WTC11 (cell line): ENCODE measurements around the gene SDR42E2. TPM values are rescaled to one million over a fixed set of nuclear protein-coding genes. Genes with fewer than 3 reads are reported as not detected.
A peak's percentile ranks its signal among the peaks of the same experiment; 100 is the strongest.

Source experiments
- ATAC-seq: fragments of 200-7000 bp; cut with Tn5 transposase; 2 replicates; pipeline ENCODE4 v1.10.0; 2021; ENCODE audit warnings: mild to moderate bottlenecking, moderate library complexity
- CTCF ChIA-PET: fragments of 300-600 bp; sonication (Branson Sonifier 250); formaldehyde crosslinking; loops from one replicate; lab custom pipeline; 2021; ENCODE audit warnings: antibody characterized with exemption; lab: Charles Lee
- POLR2A ChIA-PET: fragments of 350-600 bp; sonication (Branson Sonifier 250); formaldehyde crosslinking; loops from one replicate; lab custom pipeline; 2021; ENCODE audit warnings: antibody characterized with exemption; lab: Charles Lee
- DNase-seq: peaks from one replicate; pipeline ENCODE4 v3.0.0; 2021; ENCODE audit warnings: low spot score
- H3K27ac Mint-ChIP-seq: 2 replicates; pipeline ENCODE4 v1.8.0; 2021; ENCODE audit warnings: mixed read lengths
- H3K27me3 Mint-ChIP-seq: 2 replicates; pipeline ENCODE4 v1.8.0; 2021; ENCODE audit warnings: low read depth, mild to moderate bottlenecking, moderate library complexity, mixed read lengths
- H3K36me3 Mint-ChIP-seq: 2 replicates; pipeline ENCODE4 v1.8.0; 2021; ENCODE audit warnings: mixed read lengths
- H3K4me1 Mint-ChIP-seq: 2 replicates; pipeline ENCODE4 v1.8.0; 2022; ENCODE audit warnings: mixed read lengths
- H3K4me3 Mint-ChIP-seq: 2 replicates; pipeline ENCODE4 v1.8.0; 2021; ENCODE audit warnings: mild to moderate bottlenecking, moderate library complexity, mixed read lengths
- H3K9me3 Mint-ChIP-seq: 2 replicates; pipeline ENCODE4 v1.8.0; 2021; ENCODE audit warnings: mixed read lengths
- ATF1 ChIP-seq: sonication (generic); formaldehyde crosslinking; IDR thresholded peaks from 2 replicates; pipeline ENCODE4 v1.8.1; 2023; ENCODE audit warnings: mild to moderate bottlenecking, moderate library complexity, missing genetic modification reagents
- CREM ChIP-seq: sonication (generic); formaldehyde crosslinking; IDR thresholded peaks from 2 replicates; pipeline ENCODE4 v1.8.1; 2022; ENCODE audit warnings: mild to moderate bottlenecking, missing genetic modification reagents, moderate library complexity
- CTCF ChIP-seq: fragments of 200-600 bp; IDR thresholded peaks from 2 replicates; pipeline ENCODE4 v1.8.0; 2022; ENCODE audit warnings: antibody characterized with exemption
- E2F5 ChIP-seq: sonication (generic); formaldehyde crosslinking; IDR thresholded peaks from 2 replicates; pipeline ENCODE4 v1.8.1; 2022; ENCODE audit warnings: mild to moderate bottlenecking, moderate library complexity, missing genetic modification reagents
- ETV6 ChIP-seq: sonication (generic); formaldehyde crosslinking; IDR thresholded peaks from 2 replicates; pipeline ENCODE4 v1.8.1; 2022; ENCODE audit warnings: mild to moderate bottlenecking, missing genetic modification reagents
- FOXK1 ChIP-seq: sonication (generic); formaldehyde crosslinking; IDR thresholded peaks from 2 replicates; pipeline ENCODE4 v1.8.0; 2022; ENCODE audit warnings: mild to moderate bottlenecking, moderate library complexity, missing genetic modification reagents
- GABPB1 ChIP-seq: sonication (generic); formaldehyde crosslinking; IDR thresholded peaks from 2 replicates; pipeline ENCODE4 v1.8.1; 2023; ENCODE audit warnings: mild to moderate bottlenecking, missing genetic modification reagents
- GTF2I ChIP-seq: fragments of 250-450 bp; sonication (Bioruptor Pico); conservative IDR thresholded peaks from 2 replicates; pipeline ENCODE4 v1.4.0; 2021; ENCODE audit warnings: mild to moderate bottlenecking
- IRF2 ChIP-seq: sonication (generic); formaldehyde crosslinking; IDR thresholded peaks from 2 replicates; pipeline ENCODE4 v1.8.0; 2022; ENCODE audit warnings: low read depth, missing genetic modification reagents, borderline replicate concordance
- JAZF1 ChIP-seq: fragments of 250-450 bp; sonication (Bioruptor Pico); IDR thresholded peaks from 2 replicates; pipeline ENCODE4 v1.9.0; 2021; ENCODE audit warnings: moderate library complexity, mild to moderate bottlenecking, inconsistent platforms
- KAT7 ChIP-seq: sonication (generic); formaldehyde crosslinking; IDR thresholded peaks from 2 replicates; pipeline ENCODE4 v1.8.1; 2023; ENCODE audit warnings: missing genetic modification reagents, mild to moderate bottlenecking, borderline replicate concordance
- MAX ChIP-seq: sonication (generic); formaldehyde crosslinking; IDR thresholded peaks from 2 replicates; pipeline ENCODE4 v1.8.0; 2022; ENCODE audit warnings: mild to moderate bottlenecking, missing genetic modification reagents
- MXD4 ChIP-seq: fragments of 250-450 bp; sonication (Bioruptor Pico); IDR thresholded peaks from 2 replicates; pipeline ENCODE4 v1.8.0; 2021; ENCODE audit warnings: mild to moderate bottlenecking, moderate library complexity, borderline replicate concordance
- NFYB ChIP-seq: sonication (generic); formaldehyde crosslinking; conservative IDR thresholded peaks from 2 replicates; pipeline ENCODE4 v1.8.0; 2022; ENCODE audit warnings: low read depth, missing genetic modification reagents
- NR2C2 ChIP-seq: sonication (generic); formaldehyde crosslinking; IDR thresholded peaks from 2 replicates; pipeline ENCODE4 v1.8.0; 2022; ENCODE audit warnings: mild to moderate bottlenecking, missing genetic modification reagents
- SMAD3 ChIP-seq: sonication (generic); formaldehyde crosslinking; IDR thresholded peaks from 2 replicates; pipeline ENCODE4 v1.8.0; 2022; ENCODE audit warnings: missing genetic modification reagents, mild to moderate bottlenecking, borderline replicate concordance
- TCF7 ChIP-seq: sonication (generic); formaldehyde crosslinking; IDR thresholded peaks from 2 replicates; pipeline ENCODE4 v1.8.0; 2022; ENCODE audit warnings: mild to moderate bottlenecking, low read depth, missing genetic modification reagents, moderate library complexity
- TEAD1 ChIP-seq: sonication (generic); formaldehyde crosslinking; IDR thresholded peaks from 2 replicates; pipeline ENCODE4 v1.8.0; 2022; ENCODE audit warnings: mild to moderate bottlenecking, missing genetic modification reagents
- TP53 ChIP-seq: sonication (generic); formaldehyde crosslinking; IDR thresholded peaks from 2 replicates; pipeline ENCODE4 v1.8.1; 2023; ENCODE audit warnings: mild to moderate bottlenecking, missing genetic modification reagents
- ZNF121 ChIP-seq: sonication (generic); formaldehyde crosslinking; IDR thresholded peaks from 2 replicates; pipeline ENCODE4 v1.8.0; 2023; ENCODE audit warnings: missing genetic modification reagents
- ZNF138 ChIP-seq: sonication (generic); formaldehyde crosslinking; conservative IDR thresholded peaks from 2 replicates; pipeline ENCODE4 v1.8.1; 2022; ENCODE audit warnings: mild to moderate bottlenecking, moderate library complexity, missing genetic modification reagents
- ZNF263 ChIP-seq: sonication (generic); formaldehyde crosslinking; IDR thresholded peaks from 2 replicates; pipeline ENCODE4 v1.8.1; 2022; ENCODE audit warnings: low read depth, mild to moderate bottlenecking, moderate library complexity, missing genetic modification reagents
- ZNF423 ChIP-seq: fragments of 250-450 bp; sonication (Bioruptor Pico); IDR thresholded peaks from 2 replicates; pipeline ENCODE4 v2.1.2; 2022; ENCODE audit warnings: mild to moderate bottlenecking, moderate library complexity
- ZNF671 ChIP-seq: fragments of 250-450 bp; sonication (Bioruptor Pico); IDR thresholded peaks from 2 replicates; pipeline ENCODE4 v1.8.0; 2021; ENCODE audit warnings: mild to moderate bottlenecking
- ZSCAN18 ChIP-seq: fragments of 250-450 bp; sonication (Bioruptor Pico); IDR thresholded peaks from 2 replicates; pipeline ENCODE4 v2.1.2; 2022; ENCODE audit warnings: mild to moderate bottlenecking, moderate library complexity
- total RNA-seq: library from RNA; stranded (reverse); gene quantifications from 3 replicates; pipeline ENCODE4 v1.2.3, GENCODE V29; 2021
- TF ChIP-seq, protein P1 (sequence below): sonication (generic); formaldehyde crosslinking; IDR thresholded peaks from 2 replicates; pipeline ENCODE4 v1.8.1; 2023; ENCODE audit warnings: mild to moderate bottlenecking, missing genetic modification reagents
- TF ChIP-seq, protein P2 (sequence below): sonication (generic); formaldehyde crosslinking; IDR thresholded peaks from 2 replicates; pipeline ENCODE4 v1.8.1; 2022; ENCODE audit warnings: missing genetic modification reagents, borderline replicate concordance
- TF ChIP-seq, protein P3 (sequence below): sonication (generic); formaldehyde crosslinking; IDR thresholded peaks from 2 replicates; pipeline ENCODE4 v1.8.0; 2022; ENCODE audit warnings: mild to moderate bottlenecking, missing genetic modification reagents
- TF ChIP-seq, protein P4 (sequence below): sonication (generic); formaldehyde crosslinking; IDR thresholded peaks from 2 replicates; pipeline ENCODE4 v1.8.0; 2022; ENCODE audit warnings: mild to moderate bottlenecking, missing genetic modification reagents

The SDR42E2 gene
- total RNA-seq, 1 experiment from 2014 or later = 0.13 TPM

GRCh38 chr16:22190081-22190775 lies 27.9 kb downstream of the SDR42E2 start:
- no peak for DNase-seq
- Mint-ChIP-seq H3K27me3 (peaks cover 18% of the 10 kb centered on the region), H3K9me3 (no peaks in the 10 kb centered on the region), H3K4me3 (peak overlapping the region; percentile 88), H3K4me1 (peaks cover 36% of the 10 kb centered on the region), H3K36me3 (no peaks in the 10 kb centered on the region), H3K27ac (no peak overlapping the region)
- ChIA-PET POLR2A (interaction anchor here (0.6 to 2.2 kb wide), 2 partner anchors 16 to 35 kb away, joined by 4 to 6 read pairs; partner anchors contain the start of gene EEF2K), CTCF (interaction anchor here (0.8 to 4.6 kb wide), 15 partner anchors 9 to 241 kb away, joined by 3 to 53 read pairs (median 14); partner anchors contain the start of genes EEF2K, MOSMO, PDZD9 and VWA3A)
- ATAC-seq = peak; percentile 77
- TF ChIP-seq ZNF671 (CRISPR knock-in tag) (no peak), TEAD1 (CRISPR knock-in tag) (no peak), TP53 (CRISPR knock-in tag) (no peak), ZNF138 (CRISPR knock-in tag) (no peak), JAZF1 (CRISPR knock-in tag) (no peak), ZSCAN18 (no peak), ETV6 (no peak), ZNF263 (CRISPR knock-in tag) (no peak), MXD4 (CRISPR knock-in tag) (no peak), KAT7 (CRISPR knock-in tag) (no peak), GABPB1 (CRISPR knock-in tag) (peak; percentile 31; the same call in 1 of the 2 replicates), SMAD3 (CRISPR knock-in tag) (no peak), E2F5 (CRISPR knock-in tag) (no peak), ZNF121 (CRISPR knock-in tag) (no peak), CREM (CRISPR knock-in tag) (no peak), MAX (peak; percentile 64; the same call in 1 of the 2 replicates), FOXK1 (CRISPR knock-in tag) (no peak; the same call in 1 of the 2 replicates), GTF2I (CRISPR knock-in tag) (no peak), NFYB (CRISPR knock-in tag) (no peak), CTCF (no peak), TCF7 (no peak), ATF1 (CRISPR knock-in tag) (no peak), NR2C2 (no peak), IRF2 (CRISPR knock-in tag) (no peak), ZNF423 (no peak)
- TF ChIP-seq, protein P1, sequence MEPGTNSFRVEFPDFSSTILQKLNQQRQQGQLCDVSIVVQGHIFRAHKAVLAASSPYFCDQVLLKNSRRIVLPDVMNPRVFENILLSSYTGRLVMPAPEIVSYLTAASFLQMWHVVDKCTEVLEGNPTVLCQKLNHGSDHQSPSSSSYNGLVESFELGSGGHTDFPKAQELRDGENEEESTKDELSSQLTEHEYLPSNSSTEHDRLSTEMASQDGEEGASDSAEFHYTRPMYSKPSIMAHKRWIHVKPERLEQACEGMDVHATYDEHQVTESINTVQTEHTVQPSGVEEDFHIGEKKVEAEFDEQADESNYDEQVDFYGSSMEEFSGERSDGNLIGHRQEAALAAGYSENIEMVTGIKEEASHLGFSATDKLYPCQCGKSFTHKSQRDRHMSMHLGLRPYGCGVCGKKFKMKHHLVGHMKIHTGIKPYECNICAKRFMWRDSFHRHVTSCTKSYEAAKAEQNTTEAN (CRISPR knock-in tag) = peak; percentile 47; the same call in 1 of the 2 replicates
- TF ChIP-seq, protein P2, sequence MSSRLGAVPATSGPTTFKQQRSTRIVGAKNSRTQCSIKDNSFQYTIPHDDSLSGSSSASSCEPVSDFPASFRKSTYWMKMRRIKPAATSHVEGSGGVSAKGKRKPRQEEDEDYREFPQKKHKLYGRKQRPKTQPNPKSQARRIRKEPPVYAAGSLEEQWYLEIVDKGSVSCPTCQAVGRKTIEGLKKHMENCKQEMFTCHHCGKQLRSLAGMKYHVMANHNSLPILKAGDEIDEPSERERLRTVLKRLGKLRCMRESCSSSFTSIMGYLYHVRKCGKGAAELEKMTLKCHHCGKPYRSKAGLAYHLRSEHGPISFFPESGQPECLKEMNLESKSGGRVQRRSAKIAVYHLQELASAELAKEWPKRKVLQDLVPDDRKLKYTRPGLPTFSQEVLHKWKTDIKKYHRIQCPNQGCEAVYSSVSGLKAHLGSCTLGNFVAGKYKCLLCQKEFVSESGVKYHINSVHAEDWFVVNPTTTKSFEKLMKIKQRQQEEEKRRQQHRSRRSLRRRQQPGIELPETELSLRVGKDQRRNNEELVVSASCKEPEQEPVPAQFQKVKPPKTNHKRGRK (CRISPR knock-in tag) = no peak
- TF ChIP-seq, protein P3, sequence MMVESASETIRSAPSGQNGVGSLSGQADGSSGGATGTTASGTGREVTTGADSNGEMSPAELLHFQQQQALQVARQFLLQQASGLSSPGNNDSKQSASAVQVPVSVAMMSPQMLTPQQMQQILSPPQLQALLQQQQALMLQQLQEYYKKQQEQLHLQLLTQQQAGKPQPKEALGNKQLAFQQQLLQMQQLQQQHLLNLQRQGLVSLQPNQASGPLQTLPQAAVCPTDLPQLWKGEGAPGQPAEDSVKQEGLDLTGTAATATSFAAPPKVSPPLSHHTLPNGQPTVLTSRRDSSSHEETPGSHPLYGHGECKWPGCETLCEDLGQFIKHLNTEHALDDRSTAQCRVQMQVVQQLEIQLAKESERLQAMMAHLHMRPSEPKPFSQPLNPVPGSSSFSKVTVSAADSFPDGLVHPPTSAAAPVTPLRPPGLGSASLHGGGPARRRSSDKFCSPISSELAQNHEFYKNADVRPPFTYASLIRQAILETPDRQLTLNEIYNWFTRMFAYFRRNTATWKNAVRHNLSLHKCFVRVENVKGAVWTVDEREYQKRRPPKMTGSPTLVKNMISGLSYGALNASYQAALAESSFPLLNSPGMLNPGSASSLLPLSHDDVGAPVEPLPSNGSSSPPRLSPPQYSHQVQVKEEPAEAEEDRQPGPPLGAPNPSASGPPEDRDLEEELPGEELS (CRISPR knock-in tag) = peak; percentile 45; the same call in 1 of the 2 replicates
- TF ChIP-seq, protein P4, sequence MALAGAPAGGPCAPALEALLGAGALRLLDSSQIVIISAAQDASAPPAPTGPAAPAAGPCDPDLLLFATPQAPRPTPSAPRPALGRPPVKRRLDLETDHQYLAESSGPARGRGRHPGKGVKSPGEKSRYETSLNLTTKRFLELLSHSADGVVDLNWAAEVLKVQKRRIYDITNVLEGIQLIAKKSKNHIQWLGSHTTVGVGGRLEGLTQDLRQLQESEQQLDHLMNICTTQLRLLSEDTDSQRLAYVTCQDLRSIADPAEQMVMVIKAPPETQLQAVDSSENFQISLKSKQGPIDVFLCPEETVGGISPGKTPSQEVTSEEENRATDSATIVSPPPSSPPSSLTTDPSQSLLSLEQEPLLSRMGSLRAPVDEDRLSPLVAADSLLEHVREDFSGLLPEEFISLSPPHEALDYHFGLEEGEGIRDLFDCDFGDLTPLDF = no peak
